ENCODE measurements around the gene CDH4.
"Not testable (repeated sequence)": the region's sequence is repeated elsewhere in the genome, so short reads cannot be mapped to it uniquely, and the experiment has no call there.

CDH4 gene

GRCh38 chr20:61391812-61392520 lies 139.9 kb downstream of the CDH4 start:
- DNase-seq: no peak

- DNase-seq: no peak
These were observed 142.2 kb downstream of the CDH4 start for GRCh38 chr20:61394088-61394799.

- DNase-seq: no peak
These were observed 144.3 kb downstream of the CDH4 start for GRCh38 chr20:61396262-61396848.

- DNase-seq: no peak
These were observed 145.1 kb downstream of the CDH4 start for GRCh38 chr20:61397146-61397545.

- no peak for DNase-seq
These were observed 145.7 kb downstream of the CDH4 start for GRCh38 chr20:61397790-61398189.

- DNase-seq: no peak
These were observed 147.4 kb downstream of the CDH4 start for GRCh38 chr20:61399433-61399832.

- DNase-seq: no peak
These were observed 148.4 kb downstream of the CDH4 start for GRCh38 chr20:61400499-61400898.

- DNase-seq: peak; percentile 16
These were observed 152.2 kb downstream of the CDH4 start for GRCh38 chr20:61404303-61404702.

GRCh38 chr20:61405007-61405406 lies 152.9 kb downstream of the CDH4 start:
- DNase-seq: no peak

- DNase-seq: not testable (repeated sequence)
These were observed 154.7 kb downstream of the CDH4 start for GRCh38 chr20:61406773-61407172.

- no peak for DNase-seq
These were observed 155.5 kb downstream of the CDH4 start for GRCh38 chr20:61407561-61407960.

GRCh38 chr20:61408951-61409740 lies 157.1 kb downstream of the CDH4 start:
- no peak for DNase-seq

- no peak for DNase-seq
These were observed 159.7 kb downstream of the CDH4 start for GRCh38 chr20:61411743-61412142.

- DNase-seq: no peak
These were observed 161.7 kb downstream of the CDH4 start for GRCh38 chr20:61413752-61414151.

- no peak for DNase-seq
These were observed 162.5 kb downstream of the CDH4 start for GRCh38 chr20:61414455-61414991.

GRCh38 chr20:61416546-61416945 lies 164.5 kb downstream of the CDH4 start:
- DNase-seq: no peak

- no peak for DNase-seq
These were observed 165.3 kb downstream of the CDH4 start for GRCh38 chr20:61417221-61417941.

GRCh38 chr20:61419010-61419409 lies 166.9 kb downstream of the CDH4 start:
- DNase-seq: no peak

- no peak for DNase-seq
These were observed 167.4 kb downstream of the CDH4 start for GRCh38 chr20:61419501-61419900.

- no peak for DNase-seq
These were observed 168.0 kb downstream of the CDH4 start for GRCh38 chr20:61420056-61420455.

- DNase-seq: no peak
These were observed 168.7 kb downstream of the CDH4 start for GRCh38 chr20:61420781-61421180.

Data from NCI-H1105 (cell line).